CD14-positive monocyte (primary cell): ENCODE results near the gene MED12L. TPM values are rescaled to one million over a fixed set of nuclear protein-coding genes. Genes with fewer than 3 reads are reported as not detected.
A peak's percentile ranks its signal among the peaks of the same experiment; 100 is the strongest.

Source experiments
- DNase-seq, 3 donors: peaks; one replicate each; pipeline ENCODE4 v3.0.0-alpha.2; 2011 to 2022
- H2AFZ ChIP-seq: 2 replicates; pipeline ENCODE4 v1.6.0; 2012; ENCODE audit warnings: mild to moderate bottlenecking, low read depth, low read length, inconsistent platforms; ENCODE audit not compliant: insufficient read depth, poor library complexity, severe bottlenecking
- H3K27ac ChIP-seq, 2 donors: 1 replicate in 1 of 2; 2 replicates in 1 of 2; pipeline ENCODE4 v1.5.1; 2012 to 2013; ENCODE audit warnings: low read length in 2 of 2, control low read depth in 1 of 2, inconsistent platforms in 1 of 2, low read depth in 1 of 2, mild to moderate bottlenecking in 1 of 2
- H3K27me3 ChIP-seq, 2 donors: one replicate each; pipeline versions ENCODE4 v1.6.0 to v1.6.1; 2011 to 2013; ENCODE audit warnings: low read length in 2 of 2; ENCODE audit not compliant: control insufficient read depth in 2 of 2, insufficient read depth in 2 of 2
- H3K36me3 ChIP-seq, 2 donors: replicated peaks in 1 of 2; 1 replicate in 1 of 2; 2 replicates in 1 of 2; pipeline versions ENCODE4 v1.5.1 to v1.6.1; 2012 to 2013; ENCODE audit warnings: low read length in 2 of 2, control low read depth in 1 of 2, inconsistent platforms in 1 of 2, mild to moderate bottlenecking in 1 of 2; ENCODE audit not compliant: insufficient read depth in 2 of 2, control insufficient read depth in 1 of 2
- H3K4me1 ChIP-seq, 2 donors: 1 replicate in 1 of 2; 2 replicates in 1 of 2; pipeline versions ENCODE4 v1.5.1 to v1.6.1; 2012 to 2013; ENCODE audit warnings: low read length in 2 of 2, control low read depth in 1 of 2, inconsistent platforms in 1 of 2, mild to moderate bottlenecking in 1 of 2, moderate library complexity in 1 of 2; ENCODE audit not compliant: insufficient read depth in 2 of 2, control insufficient read depth in 1 of 2
- H3K4me2 ChIP-seq: replicated peaks from 2 replicates; pipeline ENCODE3; 2012; ENCODE audit warnings: low read length, moderate library complexity, mild to moderate bottlenecking; ENCODE audit not compliant: poor library complexity, severe bottlenecking; ENCODE audit errors: extremely low read depth
- H3K4me3 ChIP-seq, 3 experiments: fragments of 200-600 bp in 1 of 3; sonication (generic) in 1 of 3; replicated peaks in 1 of 3; 1 replicate in 2 of 3; 2 replicates in 1 of 3; pipeline ENCODE4 v1.5.1; 2011 to 2013; ENCODE audit warnings: low read length in 3 of 3, mild to moderate bottlenecking in 3 of 3, control low read depth in 2 of 3, low read depth in 2 of 3, inconsistent platforms in 1 of 3, moderate library complexity in 1 of 3
- H3K79me2 ChIP-seq: 2 replicates; pipeline ENCODE4 v1.6.0; 2012; ENCODE audit warnings: mild to moderate bottlenecking, control low read depth, inconsistent platforms, low read length, moderate library complexity; ENCODE audit not compliant: insufficient read depth
- H3K9ac ChIP-seq: 2 replicates; pipeline ENCODE4 v1.6.0; 2017; ENCODE audit warnings: low read length, mild to moderate bottlenecking; ENCODE audit not compliant: insufficient read depth, poor library complexity, severe bottlenecking
- H3K9me3 ChIP-seq, 2 donors: replicated peaks in 1 of 2; 1 replicate in 1 of 2; 2 replicates in 1 of 2; pipeline versions ENCODE4 v1.5.1 to v1.6.1; 2012 to 2013; ENCODE audit warnings: low read length in 2 of 2, control low read depth in 1 of 2; ENCODE audit not compliant: control insufficient read depth in 1 of 2, insufficient read depth in 1 of 2
- H4K20me1 ChIP-seq: 2 replicates; pipeline ENCODE4 v1.6.0; 2012; ENCODE audit warnings: mild to moderate bottlenecking, low read length, control low read depth, moderate library complexity; ENCODE audit not compliant: insufficient read depth
- H3K27ac Mint-ChIP-seq, 7 donors: one replicate each; pipeline ENCODE4 v1.8.0; 2020; ENCODE audit warnings: mild to moderate bottlenecking in 7 of 7, mixed read lengths in 7 of 7, moderate library complexity in 6 of 7, inconsistent platforms in 2 of 7
- H3K27me3 Mint-ChIP-seq, 3 donors: one replicate each; pipeline ENCODE4 v1.8.0; 2021 to 2022; ENCODE audit warnings: low read depth in 3 of 3, mild to moderate bottlenecking in 3 of 3, mixed read lengths in 3 of 3, moderate library complexity in 3 of 3, inconsistent platforms in 1 of 3
- H3K36me3 Mint-ChIP-seq, 2 donors: one replicate each; pipeline ENCODE4 v1.8.0; 2020; ENCODE audit warnings: mixed read lengths in 2 of 2, inconsistent platforms in 1 of 2, mild to moderate bottlenecking in 1 of 2
- H3K4me1 Mint-ChIP-seq: one replicate; pipeline ENCODE4 v1.8.0; 2020; ENCODE audit warnings: mild to moderate bottlenecking, mixed read lengths
- H3K4me3 Mint-ChIP-seq, 2 donors: one replicate each; pipeline ENCODE4 v1.8.0; 2020; ENCODE audit warnings: mild to moderate bottlenecking in 2 of 2, mixed read lengths in 2 of 2, moderate library complexity in 1 of 2
- H3K9me3 Mint-ChIP-seq, 7 donors: one replicate each; pipeline ENCODE4 v1.8.0; 2020 to 2022; ENCODE audit warnings: mixed read lengths in 7 of 7, mild to moderate bottlenecking in 6 of 7, moderate library complexity in 6 of 7, inconsistent platforms in 2 of 7
- CTCF ChIP-seq: fragments of 200-600 bp; IDR thresholded peaks from one replicate; pipeline ENCODE4 v1.8.0; 2022; ENCODE audit warnings: antibody characterized with exemption, mild to moderate bottlenecking
- WGBS: methylation state at CpG from one replicate; pipeline ENCODE4 v1.1.5; 2013; ENCODE audit warnings: missing lambda C conversion rate; ENCODE audit not compliant: insufficient coverage; 5-methylcytosine and 5-hydroxymethylcytosine counted together
- intact Hi-C, 2 donors: fragments of 100-400 bp; cut with micrococcal nuclease; formaldehyde crosslinking; loops; one replicate each; pipeline versions ENCODE4 v1.15.0 to v1.15.1; 2023
- polyA plus RNA-seq, 3 donors: library from polyadenylated mRNA; depleted of rRNA in 1 of 3; unstranded in 2 of 3; stranded (reverse) in 1 of 3; fragments of 300-500 nt in 2 of 3; fragments of >200 nt in 1 of 3; fragmentation: Illumina TruSeq in 2 of 3; gene quantifications; 1 replicate in 2 of 3; 2 replicates in 1 of 3; pipeline ENCODE4 v1.2.3, GENCODE V29; 2012 to 2021

MED12L gene
- polyA plus RNA-seq, 3 donors: 0.12 to 0.29 TPM; not detected in 1

- no peak overlapping the region for H3K4me2 ChIP-seq
- H3K27ac ChIP-seq: no peak overlapping the region
- H3K27me3 ChIP-seq: peaks cover 17 to 30% of the 10 kb centered on the region in 2 donors
- H3K4me3 ChIP-seq: no peak overlapping the region
- no peaks in the 10 kb centered on the region for H3K9me3 ChIP-seq
- H3K4me1 ChIP-seq: peaks cover 0 to 4% of the 10 kb centered on the region in 2 donors
- H3K36me3 Mint-ChIP-seq: peaks cover 0 to 2% of the 10 kb centered on the region in 2 donors
- WGBS: no CpG with 5 or more reads among the region's 2 CpGs
- H4K20me1 ChIP-seq: no peaks in the 10 kb centered on the region
- no peak overlapping the region for H2AFZ ChIP-seq
- intact Hi-C loops: no loop called here
- peaks cover 8% of the 10 kb centered on the region for H3K4me1 Mint-ChIP-seq
- H3K27ac Mint-ChIP-seq: no peak overlapping the region
- no peaks in the 10 kb centered on the region for H3K36me3 ChIP-seq
- peak overlapping the region; percentile 66 to 87 for H3K4me3 Mint-ChIP-seq
- TF ChIP-seq CTCF: no peak
- no peak overlapping the region for H3K9ac ChIP-seq
- H3K27me3 Mint-ChIP-seq: peaks cover 24 to 30% (median 24%) of the 10 kb centered on the region in 3 donors
- no peaks in the 10 kb centered on the region for H3K9me3 Mint-ChIP-seq
- no peak for DNase-seq
- no peaks in the 10 kb centered on the region for H3K79me2 ChIP-seq
These were observed 374.8 kb downstream of the MED12L start for GRCh38 chr3:151460228-151460627.

- no peaks in the 10 kb centered on the region for H3K9me3 Mint-ChIP-seq
- intact Hi-C loops: no loop called here
- H3K4me3 Mint-ChIP-seq: peak within 1 kb of the TSS; percentile 66 to 87
- Histone ChIP-seq H3K27me3 (peaks cover 17 to 30% of the 10 kb centered on the region in 2 donors), H3K4me3 (peak within 1 kb of the TSS in 2 of 3 experiments; percentile 15 to 61), H3K36me3 (no peaks in the 10 kb centered on the region), H3K9me3 (no peaks in the 10 kb centered on the region), H3K27ac (no peak within 1 kb of the TSS), H3K9ac (no peak within 1 kb of the TSS), H2AFZ (peak within 1 kb of the TSS; percentile 68), H3K4me2 (peak within 1 kb of the TSS; percentile 64), H3K4me1 (peaks cover 0 to 4% of the 10 kb centered on the region in 2 donors), H4K20me1 (no peaks in the 10 kb centered on the region), H3K79me2 (no peaks in the 10 kb centered on the region)
- WGBS: 43% methylated on average over 34 of the region's 40 CpGs
- peaks cover 8% of the 10 kb centered on the region for H3K4me1 Mint-ChIP-seq
- peaks cover 24 to 30% (median 24%) of the 10 kb centered on the region in 3 donors for H3K27me3 Mint-ChIP-seq
- TF ChIP-seq CTCF: no peak
- no peak for DNase-seq
- H3K36me3 Mint-ChIP-seq: peaks cover 0 to 2% of the 10 kb centered on the region in 2 donors
- no peak within 1 kb of the TSS for H3K27ac Mint-ChIP-seq
These were observed 375.4 kb downstream of the MED12L start, which contains the start of gene IGSF10 for GRCh38 chr3:151460774-151461450. TSS of gene IGSF10 (minus strand) at chr3:151461061. CDS start at chr3:151458709, 2,352 bp downstream.
